ENCODE data around the gene MCUB.

The MCUB gene

DNA sequence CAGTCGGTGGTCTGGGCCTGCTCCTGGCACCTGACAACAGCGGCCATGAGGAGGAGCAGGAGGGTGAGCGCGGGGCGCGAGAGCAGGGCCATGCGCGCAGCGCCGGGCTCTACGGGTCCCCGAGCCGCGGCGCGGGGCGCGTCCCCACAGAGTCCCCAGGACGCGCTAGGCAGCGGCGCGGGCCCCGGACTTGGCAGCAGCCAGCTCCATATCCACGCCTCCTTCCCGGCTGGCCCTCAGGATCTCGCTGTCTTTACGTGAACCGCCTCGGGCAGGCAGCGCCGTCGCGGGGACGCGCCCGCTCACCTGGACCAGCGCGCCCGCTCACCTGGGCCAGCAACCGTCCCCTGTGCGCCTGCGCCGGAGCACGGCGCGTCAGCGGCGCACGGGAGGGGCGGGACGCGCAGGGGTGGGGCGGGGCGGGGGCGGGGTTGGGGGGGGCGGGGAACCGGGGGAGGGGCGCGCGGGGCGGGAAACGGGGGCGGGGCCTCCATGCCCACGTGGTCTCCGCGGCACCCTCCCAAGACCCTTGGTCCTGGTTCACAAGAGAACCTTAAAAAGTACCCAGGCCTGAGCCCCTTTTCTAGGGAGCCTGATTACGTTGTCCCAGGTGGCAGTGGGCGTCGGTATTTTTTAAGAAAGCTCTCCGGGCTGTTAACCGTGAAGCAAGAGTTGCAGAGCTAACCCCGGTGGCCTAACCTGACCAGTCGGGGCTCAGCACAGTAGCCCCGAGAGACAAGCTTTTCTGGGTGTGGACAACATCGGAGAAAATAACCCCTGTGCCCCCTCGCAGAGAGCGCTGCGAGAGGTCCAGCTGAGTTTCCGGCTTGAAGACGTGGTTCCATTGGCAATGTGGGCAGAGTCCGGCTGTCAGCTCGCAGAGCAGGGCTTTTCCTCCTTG is 169.9 kb downstream of the MCUB start, which contains the start of gene PLA2G12A:
Gene PLA2G12A (minus strand): TSS at position 353 of the 901 bp plus-strand sequence. CDS start 261 bp downstream, at position 92.
- Histone ChIP-seq H3K27ac (ENCODE audit: poor library complexity, severe bottlenecking) (peak within 1 kb of the TSS; percentile 46), H3K27me3 (ENCODE audit: insufficient read depth, poor library complexity, severe bottlenecking) (no peaks in the 10 kb centered on the region), H3K9me3 (ENCODE audit: severe bottlenecking) (no peaks in the 10 kb centered on the region), H3K36me3 (ENCODE audit: low read depth) (no peaks in the 10 kb centered on the region), H3K4me3 (ENCODE audit: severe bottlenecking) (peak within 1 kb of the TSS; percentile 68), H3K4me1 (ENCODE audit: insufficient read depth, poor library complexity, severe bottlenecking) (peaks cover 5% of the 10 kb centered on the region)
- DNase-seq (ENCODE audit: low spot score) (peak; percentile 91), ATAC-seq (ENCODE audit: low read depth) (peak; percentile 83)
- TF ChIP-seq, protein P1, sequence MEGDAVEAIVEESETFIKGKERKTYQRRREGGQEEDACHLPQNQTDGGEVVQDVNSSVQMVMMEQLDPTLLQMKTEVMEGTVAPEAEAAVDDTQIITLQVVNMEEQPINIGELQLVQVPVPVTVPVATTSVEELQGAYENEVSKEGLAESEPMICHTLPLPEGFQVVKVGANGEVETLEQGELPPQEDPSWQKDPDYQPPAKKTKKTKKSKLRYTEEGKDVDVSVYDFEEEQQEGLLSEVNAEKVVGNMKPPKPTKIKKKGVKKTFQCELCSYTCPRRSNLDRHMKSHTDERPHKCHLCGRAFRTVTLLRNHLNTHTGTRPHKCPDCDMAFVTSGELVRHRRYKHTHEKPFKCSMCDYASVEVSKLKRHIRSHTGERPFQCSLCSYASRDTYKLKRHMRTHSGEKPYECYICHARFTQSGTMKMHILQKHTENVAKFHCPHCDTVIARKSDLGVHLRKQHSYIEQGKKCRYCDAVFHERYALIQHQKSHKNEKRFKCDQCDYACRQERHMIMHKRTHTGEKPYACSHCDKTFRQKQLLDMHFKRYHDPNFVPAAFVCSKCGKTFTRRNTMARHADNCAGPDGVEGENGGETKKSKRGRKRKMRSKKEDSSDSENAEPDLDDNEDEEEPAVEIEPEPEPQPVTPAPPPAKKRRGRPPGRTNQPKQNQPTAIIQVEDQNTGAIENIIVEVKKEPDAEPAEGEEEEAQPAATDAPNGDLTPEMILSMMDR (IDR thresholded peaks at IDR 0.05; ENCODE audit: poor library complexity, severe bottlenecking): no peak

DNA sequence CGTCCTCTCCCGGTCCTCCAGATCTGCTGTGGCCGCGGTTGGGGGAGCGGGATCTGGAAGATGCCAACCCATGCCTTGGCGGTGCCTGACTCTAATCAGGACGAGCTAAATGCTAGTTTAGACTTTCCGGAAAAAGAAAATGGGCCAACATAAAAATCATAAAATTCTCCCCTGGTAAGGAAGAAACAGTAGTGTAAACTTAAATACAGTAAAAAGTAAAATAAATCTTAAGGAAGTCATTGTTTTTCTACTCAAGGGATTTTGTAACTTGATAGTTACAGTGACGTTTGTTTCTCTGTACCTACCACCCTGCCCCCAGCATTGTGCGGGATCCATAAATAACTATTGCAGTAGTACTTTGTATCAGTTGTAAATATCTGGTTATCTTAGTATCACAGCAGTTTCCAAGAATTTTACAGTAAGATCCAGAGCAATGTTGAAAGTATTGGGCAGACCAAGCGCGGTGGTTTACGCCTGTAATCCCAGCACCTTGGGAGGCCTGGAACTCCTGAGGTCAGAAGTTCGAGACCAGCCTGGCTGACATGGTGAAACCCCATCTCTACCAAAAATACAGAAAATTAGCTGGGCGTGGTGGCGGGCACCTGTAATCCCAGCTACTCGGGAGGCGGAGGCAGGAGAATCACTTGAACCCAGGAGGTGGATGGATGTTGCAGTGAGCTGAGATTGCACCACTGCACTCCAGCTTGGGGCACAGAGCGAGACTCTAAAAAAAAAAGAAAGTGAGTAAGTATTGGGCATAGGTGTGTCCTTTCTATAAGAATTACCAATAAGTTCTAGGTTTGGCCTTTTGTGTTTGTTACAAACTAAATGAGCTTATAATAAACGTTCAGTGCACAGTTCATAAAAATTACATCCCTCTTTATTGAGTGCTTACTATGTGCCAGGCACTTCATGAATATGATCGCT is 170.8 kb downstream of the MCUB start:
- Histone ChIP-seq H3K36me3 (ENCODE audit: low read depth) (no peaks in the 10 kb centered on the region), H3K4me1 (ENCODE audit: insufficient read depth, poor library complexity, severe bottlenecking) (peaks cover 5% of the 10 kb centered on the region), H3K27ac (ENCODE audit: poor library complexity, severe bottlenecking) (peak overlapping the region; percentile 46), H3K9me3 (ENCODE audit: severe bottlenecking) (no peaks in the 10 kb centered on the region), H3K4me3 (ENCODE audit: severe bottlenecking) (peak overlapping the region; percentile 68), H3K27me3 (ENCODE audit: insufficient read depth, poor library complexity, severe bottlenecking) (no peaks in the 10 kb centered on the region)
- ATAC-seq (ENCODE audit: low read depth): no peak
- no peak for DNase-seq (ENCODE audit: low spot score)
- TF ChIP-seq, protein P1 (IDR thresholded peaks at IDR 0.05; ENCODE audit: poor library complexity, severe bottlenecking): no peak

DNA sequence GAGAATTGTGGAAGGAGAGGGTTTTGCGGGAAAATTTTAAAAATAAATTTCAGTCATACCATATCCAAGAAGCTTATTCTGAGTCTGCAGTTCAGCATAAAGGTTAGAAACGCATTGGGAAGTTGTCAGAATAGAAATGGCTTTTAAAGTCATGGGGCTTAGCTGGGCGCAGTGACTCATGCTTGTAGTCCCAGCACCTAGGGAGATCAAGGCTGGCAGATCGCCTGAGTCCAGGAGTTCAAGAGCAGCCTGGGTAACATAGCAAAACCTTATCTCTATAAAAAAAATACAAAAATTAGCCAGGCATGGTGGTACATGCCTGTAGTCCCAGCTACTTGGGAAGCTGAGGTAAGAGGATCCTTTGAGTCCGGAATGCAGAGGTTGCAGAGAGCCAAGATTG is 173.7 kb downstream of the MCUB start:
- no peak overlapping the region for H3K4me3 ChIP-seq (ENCODE audit: severe bottlenecking)
- DNase-seq (ENCODE audit: low spot score): no peak
- no peak overlapping the region for H3K27ac ChIP-seq (ENCODE audit: poor library complexity, severe bottlenecking)
- H3K9me3 ChIP-seq (ENCODE audit: severe bottlenecking): no peaks in the 10 kb centered on the region
- ATAC-seq (ENCODE audit: low read depth): no peak
- no peaks in the 10 kb centered on the region for H3K4me1 ChIP-seq (ENCODE audit: insufficient read depth, poor library complexity, severe bottlenecking)
- no peaks in the 10 kb centered on the region for H3K36me3 ChIP-seq (ENCODE audit: low read depth)
- TF ChIP-seq, protein P1 (IDR thresholded peaks at IDR 0.05; ENCODE audit: poor library complexity, severe bottlenecking): no peak
- no peaks in the 10 kb centered on the region for H3K27me3 ChIP-seq (ENCODE audit: insufficient read depth, poor library complexity, severe bottlenecking)

DNA sequence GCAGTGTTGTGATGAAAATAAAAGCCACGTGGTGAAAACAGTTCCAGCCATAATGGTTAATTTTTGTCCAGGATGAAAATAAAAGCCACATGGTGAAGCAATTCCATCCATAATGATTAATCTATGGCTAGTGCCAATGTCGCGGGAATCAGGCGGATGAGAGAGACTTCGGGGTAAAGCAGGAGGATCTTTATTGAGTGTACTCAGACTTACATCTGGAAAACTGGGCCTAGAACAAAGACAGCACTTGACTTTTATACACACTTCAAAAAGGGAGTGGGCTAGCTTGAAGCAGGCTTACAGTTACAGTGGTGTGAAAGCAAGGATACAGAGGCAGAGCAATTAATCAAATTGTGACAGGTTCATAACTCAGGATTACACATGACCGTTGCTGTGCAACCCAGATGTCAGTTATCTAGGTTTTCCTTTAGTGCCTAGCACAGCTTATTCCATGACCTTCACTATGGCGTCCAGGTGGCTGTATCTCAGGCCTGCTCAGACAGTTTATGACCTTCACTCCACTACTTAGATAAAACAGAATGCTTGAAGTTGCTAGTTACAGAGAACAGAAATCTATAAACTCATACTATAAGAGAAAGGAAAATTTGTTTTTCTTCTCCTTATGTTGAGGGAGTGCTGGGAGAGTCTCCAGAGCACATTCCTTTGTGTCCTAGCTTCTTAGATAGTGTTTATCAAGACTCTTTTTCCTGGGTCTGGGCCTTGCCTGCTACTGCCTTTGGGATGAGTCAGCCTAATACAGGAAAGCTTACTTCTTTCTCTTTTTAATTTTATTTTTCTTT is 175.7 kb downstream of the MCUB start:
- Histone ChIP-seq H3K27ac (ENCODE audit: poor library complexity, severe bottlenecking) (no peak overlapping the region), H3K27me3 (ENCODE audit: insufficient read depth, poor library complexity, severe bottlenecking) (no peaks in the 10 kb centered on the region), H3K9me3 (ENCODE audit: severe bottlenecking) (no peaks in the 10 kb centered on the region), H3K4me3 (ENCODE audit: severe bottlenecking) (no peak overlapping the region), H3K4me1 (ENCODE audit: insufficient read depth, poor library complexity, severe bottlenecking) (no peaks in the 10 kb centered on the region), H3K36me3 (ENCODE audit: low read depth) (no peaks in the 10 kb centered on the region)
- TF ChIP-seq, protein P1 (IDR thresholded peaks at IDR 0.05; ENCODE audit: poor library complexity, severe bottlenecking): no peak
- ATAC-seq (ENCODE audit: low read depth) (no peak), DNase-seq (ENCODE audit: low spot score) (no peak)
